ENCODE measurements around the gene FBXL17.

GRCh38 chr5:108064302-108064701, 317.6 kb downstream of the FBXL17 start:
- TF ChIP-seq RFX5 (IDR thresholded peaks at IDR 0.05) (no peak), CTCF (IDR thresholded peaks at IDR 0.05) (no peak), ZSCAN20 (CRISPR knock-in tag; IDR thresholded peaks at IDR 0.05) (no peak), MAX (IDR thresholded peaks at IDR 0.05) (no peak), USF2 (IDR thresholded peaks at IDR 0.05) (no peak), SREBF2 (IDR thresholded peaks at IDR 0.05) (no peak)
- TF ChIP-seq, protein P1, sequence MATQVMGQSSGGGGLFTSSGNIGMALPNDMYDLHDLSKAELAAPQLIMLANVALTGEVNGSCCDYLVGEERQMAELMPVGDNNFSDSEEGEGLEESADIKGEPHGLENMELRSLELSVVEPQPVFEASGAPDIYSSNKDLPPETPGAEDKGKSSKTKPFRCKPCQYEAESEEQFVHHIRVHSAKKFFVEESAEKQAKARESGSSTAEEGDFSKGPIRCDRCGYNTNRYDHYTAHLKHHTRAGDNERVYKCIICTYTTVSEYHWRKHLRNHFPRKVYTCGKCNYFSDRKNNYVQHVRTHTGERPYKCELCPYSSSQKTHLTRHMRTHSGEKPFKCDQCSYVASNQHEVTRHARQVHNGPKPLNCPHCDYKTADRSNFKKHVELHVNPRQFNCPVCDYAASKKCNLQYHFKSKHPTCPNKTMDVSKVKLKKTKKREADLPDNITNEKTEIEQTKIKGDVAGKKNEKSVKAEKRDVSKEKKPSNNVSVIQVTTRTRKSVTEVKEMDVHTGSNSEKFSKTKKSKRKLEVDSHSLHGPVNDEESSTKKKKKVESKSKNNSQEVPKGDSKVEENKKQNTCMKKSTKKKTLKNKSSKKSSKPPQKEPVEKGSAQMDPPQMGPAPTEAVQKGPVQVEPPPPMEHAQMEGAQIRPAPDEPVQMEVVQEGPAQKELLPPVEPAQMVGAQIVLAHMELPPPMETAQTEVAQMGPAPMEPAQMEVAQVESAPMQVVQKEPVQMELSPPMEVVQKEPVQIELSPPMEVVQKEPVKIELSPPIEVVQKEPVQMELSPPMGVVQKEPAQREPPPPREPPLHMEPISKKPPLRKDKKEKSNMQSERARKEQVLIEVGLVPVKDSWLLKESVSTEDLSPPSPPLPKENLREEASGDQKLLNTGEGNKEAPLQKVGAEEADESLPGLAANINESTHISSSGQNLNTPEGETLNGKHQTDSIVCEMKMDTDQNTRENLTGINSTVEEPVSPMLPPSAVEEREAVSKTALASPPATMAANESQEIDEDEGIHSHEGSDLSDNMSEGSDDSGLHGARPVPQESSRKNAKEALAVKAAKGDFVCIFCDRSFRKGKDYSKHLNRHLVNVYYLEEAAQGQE (IDR thresholded peaks at IDR 0.05): no peak

Measured in A549 (cell line).